OCI-M1 (cell line): ENCODE measurements around the gene PSMD8.
"Not testable (repeated sequence)": the region's sequence is repeated elsewhere in the genome, so short reads cannot be mapped to it uniquely, and the experiment has no call there.

Experiments
- DNase-seq: peaks from one replicate; lab custom pipeline; 2025; lab: John Stamatoyannopoulos, UW

Gene PSMD8

DNA sequence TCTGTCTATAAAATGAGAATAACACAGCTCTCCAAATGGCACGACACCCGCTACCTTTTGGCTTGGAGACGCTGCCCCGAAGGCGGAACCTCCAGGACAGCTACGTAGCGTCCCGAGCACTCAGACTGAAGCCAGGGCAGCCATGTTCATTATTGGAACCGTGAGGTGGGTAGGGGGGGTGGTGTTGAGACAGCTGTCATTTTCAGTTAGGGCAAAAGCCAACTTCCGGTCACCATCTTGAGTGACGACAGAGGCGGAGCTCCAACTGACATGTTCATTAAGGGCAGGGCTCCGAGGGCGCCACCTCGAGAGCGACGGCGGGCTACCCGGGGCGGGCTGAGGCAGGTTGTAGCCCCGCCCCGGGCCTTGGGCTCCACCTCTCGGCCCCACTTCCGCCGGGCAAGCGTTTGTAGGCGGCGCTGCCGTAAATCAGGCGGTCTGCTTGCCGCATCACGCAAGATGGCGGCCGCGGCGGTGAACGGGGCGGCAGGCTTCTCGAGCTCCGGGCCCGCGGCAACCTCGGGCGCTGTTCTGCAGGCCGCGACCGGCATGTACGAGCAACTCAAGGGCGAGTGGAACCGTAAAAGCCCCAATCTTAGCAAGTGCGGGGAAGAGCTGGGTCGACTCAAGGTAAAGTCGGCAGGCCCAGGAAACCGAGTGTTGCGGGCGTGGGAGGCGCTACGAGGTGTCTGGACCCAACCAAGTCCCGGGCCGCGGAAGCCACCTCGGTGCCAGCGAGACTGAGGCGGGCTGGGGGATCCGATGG is at the start of gene PSMD8:
Gene PSMD8, plus strand, starts transcription at position 240 of the 766 bp plus-strand sequence. Its CDS starts 31 bp downstream, at position 271.
- peak; percentile 100 for DNase-seq

DNA sequence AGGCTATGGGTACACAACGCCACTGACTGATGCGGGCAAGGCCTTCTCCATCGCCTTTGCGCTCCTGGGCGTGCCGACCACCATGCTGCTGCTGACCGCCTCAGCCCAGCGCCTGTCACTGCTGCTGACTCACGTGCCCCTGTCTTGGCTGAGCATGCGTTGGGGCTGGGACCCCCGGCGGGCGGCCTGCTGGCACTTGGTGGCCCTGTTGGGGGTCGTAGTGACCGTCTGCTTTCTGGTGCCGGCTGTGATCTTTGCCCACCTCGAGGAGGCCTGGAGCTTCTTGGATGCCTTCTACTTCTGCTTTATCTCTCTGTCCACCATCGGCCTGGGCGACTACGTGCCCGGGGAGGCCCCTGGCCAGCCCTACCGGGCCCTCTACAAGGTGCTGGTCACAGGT is 47.8 kb upstream of the PSMD8 start:
- DNase-seq = no peak

DNA sequence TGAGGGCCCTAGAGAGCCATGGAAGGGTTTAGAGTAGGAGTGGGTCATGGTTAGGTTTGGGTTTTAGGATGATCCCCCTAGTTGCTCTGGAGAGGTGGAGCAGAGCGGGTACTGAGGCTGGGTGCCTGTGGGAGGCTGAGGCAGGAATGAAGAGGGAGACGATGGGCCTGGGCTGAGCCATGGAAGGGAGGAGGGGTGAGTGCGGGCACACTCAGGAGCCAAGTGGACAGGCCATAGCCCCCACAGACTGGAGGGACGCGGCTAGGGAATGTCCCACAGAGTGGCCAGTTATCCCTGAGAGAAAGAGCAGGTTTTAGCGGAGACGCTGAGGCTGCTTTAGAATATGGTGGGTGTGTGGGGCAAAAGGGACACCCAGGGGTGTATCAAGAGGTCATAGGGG is 44.7 kb upstream of the PSMD8 start:
- no peak for DNase-seq

DNA sequence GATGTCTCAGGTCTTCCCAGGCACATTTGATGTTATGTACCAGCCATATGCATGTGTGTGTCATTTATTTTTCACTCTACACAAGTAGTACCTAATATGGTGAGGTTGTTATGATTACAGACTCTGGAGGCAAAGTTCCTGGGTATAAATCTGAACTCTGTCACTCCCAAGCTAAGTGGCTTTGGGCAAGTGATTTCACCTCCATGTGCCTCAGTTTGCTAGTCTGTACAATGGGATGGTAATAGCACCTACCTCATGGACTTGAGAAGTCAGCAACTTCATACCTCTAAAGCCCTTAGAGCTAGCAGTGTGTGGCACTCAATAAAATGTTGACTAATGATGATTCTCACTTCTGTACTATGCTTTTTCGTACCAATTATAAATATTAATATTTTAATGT is 42.6 kb upstream of the PSMD8 start:
- no peak for DNase-seq

DNA sequence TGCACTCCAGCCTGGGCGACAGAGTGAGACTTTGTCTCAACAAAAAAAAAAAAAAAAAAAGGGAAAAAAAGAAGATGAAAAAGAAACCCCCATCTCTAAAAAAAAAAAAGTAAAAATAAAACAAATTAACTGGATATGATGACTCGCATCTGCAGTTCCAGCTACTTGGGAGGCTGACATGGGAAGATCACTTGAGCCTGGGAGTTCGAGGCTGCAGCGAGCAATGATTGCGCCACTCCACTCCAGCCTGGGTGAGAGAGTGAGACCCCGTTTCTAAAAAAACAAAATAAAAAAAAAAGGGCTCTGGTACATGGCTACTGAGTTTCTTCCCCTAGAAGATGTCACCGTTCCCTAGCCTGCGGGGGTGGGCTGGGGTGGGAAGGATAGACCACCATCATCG is 41.1 kb upstream of the PSMD8 start:
- no peak for DNase-seq

DNA sequence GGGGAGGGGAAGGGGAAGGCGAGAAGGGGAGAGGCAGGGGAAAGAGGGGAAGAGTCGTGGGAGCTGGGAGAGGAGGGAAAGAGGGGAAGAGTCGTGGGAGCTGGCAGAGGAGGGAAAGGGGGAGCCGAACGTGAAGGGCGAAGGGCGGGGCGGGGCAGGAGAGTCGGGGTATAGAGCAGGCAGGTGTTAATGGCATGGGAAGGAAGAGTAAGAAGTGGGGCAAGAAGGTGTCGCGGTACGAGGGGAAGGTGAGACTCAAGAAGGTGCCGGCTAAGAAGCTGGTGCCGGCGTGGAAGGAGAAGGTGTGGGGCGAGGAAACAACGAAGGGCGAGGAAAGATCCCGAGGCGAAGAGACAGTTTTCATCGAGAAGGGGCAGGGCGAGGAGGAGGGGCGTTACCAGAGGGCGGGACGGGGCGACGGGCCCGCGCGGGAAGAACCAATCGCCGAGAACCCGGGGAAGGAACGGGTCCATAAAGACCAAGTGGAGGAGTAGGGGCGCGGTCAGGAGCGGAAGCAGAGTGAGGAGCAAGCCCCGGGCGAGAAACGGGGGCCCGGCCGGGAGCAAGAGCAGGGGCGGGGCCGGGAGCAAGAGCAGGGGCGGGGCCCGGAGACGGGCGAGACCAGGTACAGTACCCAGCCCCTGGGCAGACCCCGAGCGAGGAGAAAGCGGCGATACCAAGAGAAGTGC is 38.3 kb upstream of the PSMD8 start:
- DNase-seq = peak; percentile 98

DNA sequence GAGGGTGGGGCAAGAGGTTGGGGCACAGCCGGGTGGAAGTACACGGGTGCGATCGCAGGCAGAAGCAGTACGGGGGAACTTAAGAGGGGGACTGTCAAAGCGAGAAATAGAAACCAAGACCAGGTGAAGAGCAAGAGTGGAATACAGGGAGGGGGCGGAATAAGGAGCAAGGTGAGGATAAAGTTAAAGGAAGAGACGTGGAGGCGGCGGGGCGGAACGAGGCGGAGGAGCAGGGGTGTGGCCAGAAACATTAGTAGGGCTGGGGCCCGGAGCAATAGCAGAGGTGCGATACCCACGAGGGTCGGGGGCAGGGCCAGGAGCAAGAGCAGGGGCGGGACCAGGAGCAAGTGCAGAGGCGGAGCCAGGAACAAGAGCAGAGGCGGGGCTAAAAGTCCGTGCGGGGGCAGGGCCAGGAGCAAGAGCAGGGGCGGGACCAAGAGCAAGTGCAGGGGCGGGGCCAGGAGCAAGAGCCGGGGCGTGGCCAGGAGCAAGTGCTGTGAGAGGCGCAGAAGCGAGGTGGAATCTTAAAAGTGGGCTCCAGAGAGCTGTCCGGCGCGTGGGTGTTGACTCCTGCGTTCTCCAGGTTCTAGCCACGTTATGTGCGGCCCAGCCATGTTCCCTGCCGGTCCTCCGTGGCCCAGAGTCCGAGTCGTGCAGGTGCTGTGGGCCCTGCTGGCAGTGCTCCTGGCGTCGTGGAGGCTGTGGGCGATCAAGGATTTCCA is 37.6 kb upstream of the PSMD8 start:
- peak; percentile 99 for DNase-seq

DNA sequence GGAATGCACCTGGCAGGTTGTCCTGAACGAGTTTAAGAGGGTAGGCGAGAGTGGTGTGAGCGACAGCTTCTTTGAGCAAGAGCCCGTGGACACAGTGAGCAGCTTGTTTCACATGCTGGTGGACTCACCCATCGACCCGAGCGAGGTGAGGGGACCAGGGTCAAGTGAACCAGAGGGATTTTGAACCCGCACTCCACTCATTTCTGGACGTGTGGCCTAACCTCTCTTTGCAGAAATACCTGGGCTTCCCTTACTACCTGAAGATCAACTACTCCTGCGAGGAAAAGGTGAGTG is 37.1 kb upstream of the PSMD8 start:
- no peak for DNase-seq

DNA sequence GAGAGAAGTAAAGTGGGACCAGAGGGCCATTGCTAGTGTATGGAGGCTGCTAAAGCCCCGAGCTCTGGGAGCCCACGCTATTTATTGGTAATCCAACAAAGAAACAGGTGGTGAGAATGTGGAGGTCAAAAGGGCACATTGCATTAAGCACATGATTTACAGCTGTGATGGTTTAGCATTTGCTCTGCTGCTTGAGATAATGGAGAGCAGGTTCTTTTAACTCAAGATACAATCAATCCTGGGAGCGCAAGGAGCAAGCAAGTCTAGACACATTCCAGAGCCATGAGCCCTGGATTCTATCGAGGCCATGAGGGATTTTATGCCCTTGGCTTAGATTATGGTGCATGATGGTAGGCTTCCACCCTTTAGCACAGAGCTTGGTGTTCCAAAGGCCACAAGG is 35.4 kb upstream of the PSMD8 start:
- DNase-seq = not testable (repeated sequence)

DNA sequence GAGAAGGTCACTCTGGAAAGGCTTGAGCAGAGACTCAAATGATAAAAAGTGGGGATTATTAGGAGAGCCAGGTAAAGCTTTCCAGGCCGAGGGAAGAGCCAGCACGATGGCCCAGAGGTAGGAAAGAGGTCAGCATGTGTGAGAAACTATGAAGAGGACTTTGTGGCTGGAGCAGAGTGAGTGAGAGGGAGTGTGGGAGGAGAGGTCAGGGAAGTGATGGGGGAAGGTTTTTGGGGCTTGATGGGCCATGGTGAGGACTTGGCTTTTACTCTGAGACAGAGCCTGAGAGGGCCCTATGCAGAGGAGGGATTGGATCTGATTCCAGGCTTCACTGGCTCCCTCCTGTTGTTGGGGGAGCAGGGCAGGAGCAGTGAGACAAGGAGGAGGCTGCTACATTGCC is 33.4 kb upstream of the PSMD8 start:
- no peak for DNase-seq

DNA sequence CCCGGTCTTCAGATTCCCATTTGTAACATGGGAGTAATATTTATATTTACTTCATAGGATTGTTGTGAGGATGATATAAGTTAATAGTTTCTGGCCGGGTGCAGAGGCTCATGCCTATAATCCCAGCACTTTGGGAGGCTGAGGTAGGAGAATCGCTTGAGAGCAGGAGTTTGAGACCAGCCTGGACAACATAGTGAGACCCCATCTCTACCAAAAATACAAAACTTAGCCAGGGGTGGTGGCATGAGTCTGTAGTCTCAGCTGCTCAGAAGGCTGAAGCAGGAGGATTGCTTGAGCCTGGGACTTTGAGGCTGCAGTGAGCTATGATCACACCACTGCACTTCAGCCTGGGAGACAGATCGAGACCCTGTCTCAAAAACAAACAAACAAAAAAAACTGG is 27.5 kb upstream of the PSMD8 start:
- DNase-seq = no peak

DNA sequence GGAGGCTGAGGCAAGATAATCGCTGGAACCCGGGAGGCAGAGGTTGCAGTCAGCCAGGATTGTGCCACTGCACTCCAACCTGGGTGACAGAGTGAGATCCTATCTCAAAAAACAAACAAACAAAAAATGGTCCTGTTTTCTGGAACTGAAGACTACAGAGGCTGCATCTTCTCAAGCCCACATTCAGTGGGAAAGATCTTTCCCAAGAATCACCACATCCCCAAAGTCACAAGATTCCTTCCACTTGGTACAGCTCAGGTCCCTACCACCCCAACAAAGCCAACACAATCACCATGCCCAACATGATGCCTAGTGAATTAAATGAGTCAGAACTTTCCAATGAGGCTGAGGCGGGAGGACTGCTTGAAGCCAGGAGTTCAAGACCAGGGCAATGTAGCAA is 23.5 kb upstream of the PSMD8 start:
- DNase-seq = no peak

DNA sequence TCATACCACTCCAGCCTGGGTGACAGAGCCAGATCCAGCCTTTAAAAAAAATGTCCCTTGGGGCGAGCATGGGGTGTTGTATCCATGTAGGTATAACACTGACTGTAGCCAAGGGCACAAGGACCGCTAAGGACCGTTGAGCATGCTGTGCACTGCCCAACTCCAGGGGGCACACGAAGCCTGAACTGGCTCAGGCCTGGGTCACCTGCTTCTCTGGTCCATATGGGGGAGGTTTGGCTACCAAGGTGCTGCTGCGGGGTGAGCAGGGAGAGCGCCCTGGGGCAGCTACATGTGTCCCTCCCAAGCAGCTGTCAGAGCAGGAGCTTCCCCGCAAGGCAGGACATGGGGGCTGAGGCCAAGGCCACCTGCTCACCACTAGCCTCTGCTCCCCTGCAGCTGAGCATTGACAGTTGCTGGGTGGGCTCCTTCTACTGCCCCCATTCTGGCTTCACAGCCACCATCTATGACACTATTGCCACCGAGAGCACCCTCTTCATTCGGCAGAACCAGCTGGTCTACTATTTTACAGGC is 22.4 kb upstream of the PSMD8 start:
- no peak for DNase-seq

DNA sequence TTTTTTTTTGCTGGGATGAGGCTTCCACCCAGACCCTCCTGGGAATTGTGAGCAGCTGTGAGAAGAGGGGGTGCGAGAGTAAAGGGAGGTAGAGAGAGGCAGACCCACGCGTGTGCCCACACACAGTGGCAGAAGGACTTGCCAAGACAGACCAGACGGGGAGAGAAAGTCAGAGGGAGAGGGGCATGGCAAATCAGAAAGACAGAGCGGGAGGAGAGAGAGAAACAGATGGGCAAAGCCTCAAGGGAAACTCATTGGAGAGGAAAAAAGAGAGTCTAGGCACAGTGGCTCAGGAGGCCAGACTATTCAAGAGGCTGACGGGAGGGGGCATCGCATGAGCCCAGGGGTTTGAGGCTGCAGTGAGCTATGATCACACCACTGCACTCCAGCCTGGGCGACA is 21.8 kb upstream of the PSMD8 start:
- DNase-seq = no peak

DNA sequence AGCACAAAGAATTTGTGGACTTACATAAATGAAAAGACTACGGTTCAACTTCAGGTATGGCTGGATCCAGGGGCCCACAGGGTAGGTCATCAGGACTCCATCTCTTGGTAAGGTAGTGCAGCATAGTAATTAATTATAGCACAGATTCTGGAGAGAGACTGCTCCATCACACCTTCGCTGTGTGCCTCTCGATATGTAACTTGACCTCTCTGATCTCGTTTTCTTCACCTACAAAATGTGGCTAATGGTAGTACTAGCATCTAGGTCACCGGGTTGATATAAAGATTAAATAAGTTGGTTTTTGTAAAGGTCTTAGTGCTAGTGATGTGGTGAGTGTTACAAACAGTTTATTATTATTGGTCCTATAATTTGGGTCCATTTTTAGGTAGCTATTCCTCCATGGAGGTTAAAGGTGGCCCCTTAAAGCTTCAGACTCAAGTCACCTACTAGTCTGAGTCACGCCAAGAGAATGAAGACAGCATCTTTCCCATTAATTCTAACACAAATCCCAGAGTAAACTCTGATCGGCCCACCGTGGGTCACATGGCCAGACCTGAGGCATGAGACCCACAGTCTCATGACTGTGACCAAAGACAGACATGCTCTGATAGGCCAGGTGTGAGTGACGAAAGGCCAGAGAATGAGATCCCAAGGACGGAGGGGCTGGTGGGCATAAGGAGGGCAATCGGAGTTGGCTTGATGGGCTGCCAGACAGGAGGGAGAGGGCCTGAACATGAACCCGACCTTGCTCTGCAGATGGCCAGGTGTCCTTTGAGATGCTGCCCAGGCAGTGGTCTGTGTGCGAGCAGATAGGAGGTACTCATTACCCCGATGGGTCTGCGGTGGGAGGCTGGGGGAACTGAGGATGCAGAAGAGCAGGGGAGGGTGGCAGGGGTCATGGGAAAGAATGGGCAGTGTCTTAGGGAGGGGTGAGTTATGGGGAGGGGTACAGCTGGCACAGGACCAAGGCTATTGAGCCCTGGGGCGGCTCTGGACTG is 18.3 kb upstream of the PSMD8 start:
- no peak for DNase-seq

DNA sequence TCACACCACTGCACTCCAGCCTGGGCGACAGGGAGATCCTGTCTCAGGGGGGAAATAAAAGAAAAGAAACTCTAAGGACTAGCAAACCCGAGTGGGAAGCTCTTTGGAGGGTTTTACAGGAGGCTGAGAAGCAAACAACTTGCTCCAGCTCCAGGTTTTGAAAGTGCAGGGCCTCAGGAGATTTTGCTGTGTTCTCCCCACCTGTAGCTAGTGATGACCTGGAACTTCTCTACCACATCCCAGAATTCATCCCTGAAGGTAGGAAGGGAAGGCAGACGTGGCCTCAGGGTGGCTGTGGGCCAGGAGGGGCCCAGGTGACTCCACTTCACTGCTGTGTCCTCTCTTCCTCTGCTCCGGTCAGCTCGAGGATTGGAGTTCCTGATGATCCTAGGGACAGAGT is 16.3 kb upstream of the PSMD8 start:
- DNase-seq = no peak

DNA sequence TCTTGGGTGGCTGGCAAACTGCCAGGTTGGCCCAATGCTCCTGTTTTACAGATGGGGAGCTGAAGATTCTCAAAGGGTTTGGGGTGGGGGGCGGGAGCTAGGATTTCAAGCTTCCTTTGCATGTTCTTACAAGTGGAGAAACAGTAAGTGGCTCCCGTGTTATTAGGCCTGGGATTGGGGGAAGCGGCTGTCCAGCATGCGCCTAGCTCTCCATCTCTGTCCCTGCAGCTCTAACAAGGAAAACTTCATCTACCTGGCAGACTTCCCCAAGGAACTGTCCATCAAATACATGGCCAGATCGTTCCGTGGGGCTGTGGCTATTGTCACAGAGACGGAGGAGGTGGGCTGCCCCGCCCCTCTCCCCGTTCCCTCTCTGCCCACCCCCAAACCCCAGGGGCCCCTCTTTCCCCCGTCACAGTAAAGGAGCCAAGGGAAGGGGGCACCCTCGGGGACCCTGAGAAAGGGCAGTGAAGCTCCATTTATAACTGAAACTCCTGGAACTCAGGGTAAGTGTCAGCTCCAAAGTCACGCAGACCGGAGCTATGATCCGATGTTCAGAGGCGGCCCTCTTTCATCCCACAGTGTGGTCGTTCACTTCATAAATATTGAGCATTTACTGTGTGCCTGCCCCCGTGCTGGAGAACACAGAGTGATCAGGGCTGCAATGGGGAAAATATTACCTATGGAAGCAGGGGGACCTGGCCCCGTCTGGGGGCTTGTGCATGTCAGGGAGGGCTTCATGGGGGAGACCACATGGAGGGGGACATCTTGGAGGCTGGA is 14.9 kb upstream of the PSMD8 start:
- no peak for DNase-seq

DNA sequence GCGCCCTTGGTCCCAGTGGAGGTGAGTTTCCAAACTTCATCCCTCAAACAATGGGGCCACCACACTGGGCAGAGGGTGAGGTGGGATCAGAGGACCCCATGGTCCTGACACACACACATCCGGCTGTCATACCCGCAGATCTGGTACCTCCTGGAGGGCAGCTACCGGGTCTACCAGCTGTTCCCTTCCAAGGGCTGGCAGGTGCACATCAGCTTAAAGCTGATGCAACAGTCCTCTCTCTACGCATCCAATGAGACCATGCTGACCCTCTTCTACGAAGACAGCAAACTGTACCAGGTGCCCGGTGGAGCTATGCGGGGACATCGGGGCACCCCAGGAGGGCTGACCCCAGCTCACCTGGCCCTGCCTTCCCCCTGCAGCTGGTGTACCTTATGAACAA is 14.0 kb upstream of the PSMD8 start:
- no peak for DNase-seq

DNA sequence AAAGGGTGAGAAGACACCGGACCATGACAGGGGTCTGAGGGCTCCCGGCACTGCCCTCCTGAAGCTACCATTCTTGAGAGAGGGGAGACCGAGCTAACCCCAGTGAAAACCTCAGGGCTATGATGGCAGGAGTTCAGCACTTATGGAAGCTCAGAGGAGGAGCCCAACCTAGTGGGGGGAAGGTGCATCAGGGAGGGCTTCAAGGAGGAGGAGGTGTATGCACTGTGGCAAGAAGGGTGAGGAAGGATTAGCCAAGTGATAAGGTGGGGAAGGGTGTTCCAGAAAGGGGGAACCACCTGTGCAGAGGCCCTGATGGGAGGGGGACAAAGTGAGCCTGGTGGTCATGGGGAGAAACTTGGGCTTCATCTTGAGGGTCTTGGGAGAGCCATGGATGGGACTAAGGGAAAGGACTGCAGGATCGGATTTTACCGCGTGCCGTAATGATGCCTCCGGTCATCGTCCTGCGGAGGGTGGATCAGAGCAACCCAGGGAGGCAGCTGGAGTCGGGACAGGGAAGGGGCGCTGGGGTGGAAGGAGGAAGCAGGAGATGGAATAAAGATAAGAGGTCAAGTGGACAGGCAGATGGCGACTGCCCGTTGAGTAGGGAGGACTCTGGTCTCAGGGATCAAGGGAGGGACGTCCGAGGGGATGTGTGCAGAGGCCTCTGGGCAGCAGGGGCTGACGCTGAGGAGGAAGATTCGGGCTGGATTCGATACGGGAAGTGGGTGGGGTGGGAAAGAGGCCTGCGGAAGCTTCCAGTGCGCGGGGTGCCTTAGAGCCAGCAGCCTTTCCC is 13.3 kb upstream of the PSMD8 start:
- peak; percentile 58 for DNase-seq

DNA sequence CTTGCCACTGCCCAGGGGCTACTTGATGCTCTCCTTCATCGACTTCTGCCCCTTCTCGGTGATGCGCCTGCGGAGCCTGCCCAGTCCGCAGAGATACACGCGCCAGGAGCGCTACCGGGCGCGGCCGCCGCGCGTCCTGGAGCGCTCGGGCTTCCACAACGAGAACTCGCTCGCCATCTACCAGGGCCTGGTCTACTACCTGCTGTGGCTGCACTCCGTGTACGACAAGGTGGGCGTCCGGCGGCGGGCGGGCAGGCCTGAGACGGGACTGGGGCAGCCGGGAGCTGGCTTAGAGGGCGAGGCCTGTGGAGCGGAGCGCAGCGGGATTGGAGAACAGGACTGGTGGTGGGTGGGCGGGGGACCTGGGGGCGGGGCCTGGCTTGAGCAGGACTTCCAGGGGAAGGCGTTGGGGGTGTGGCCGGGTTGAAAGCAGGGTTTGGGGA is 12.7 kb upstream of the PSMD8 start:
- peak; percentile 71 for DNase-seq
